Heart left ventricle (tissue), 16 donors: ENCODE results near the gene PRR14. TPM values are rescaled to one million over a fixed set of nuclear protein-coding genes. Genes with fewer than 3 reads are reported as not detected.
A peak's percentile ranks its signal among the peaks of the same experiment; 100 is the strongest.

Experiments used
- ATAC-seq, 4 donors: fragments of 200-7000 bp; cut with Tn5 transposase; one replicate each; pipeline ENCODE4 v1.9.1; 2020 to 2022; ENCODE audit warnings: moderate library complexity in 4 of 4, mild to moderate bottlenecking in 3 of 4, moderate number of reproducible peaks in 1 of 4
- DNase-seq, 5 donors: peaks; one replicate each; pipeline ENCODE4 v3.0.0-alpha.2; 2020
- H3K27ac ChIP-seq, 12 donors: fragments of 200-600 bp; sonication (generic) in 4 of 12; one replicate each; pipeline versions ENCODE4 v1.5.0 to v1.8.0; 2016 to 2022; ENCODE audit warnings: mild to moderate bottlenecking in 2 of 12
- H3K27me3 ChIP-seq, 9 donors: fragments of 200-600 bp; sonication (generic) in 2 of 9; one replicate each; pipeline versions ENCODE4 v1.5.1 to v1.8.0; 2016 to 2022; ENCODE audit warnings: mild to moderate bottlenecking in 3 of 9
- H3K36me3 ChIP-seq, 9 donors: fragments of 200-600 bp; sonication (generic) in 2 of 9; one replicate each; pipeline versions ENCODE4 v1.5.0 to v1.8.0; 2018 to 2022; ENCODE audit warnings: mild to moderate bottlenecking in 2 of 9
- H3K4me1 ChIP-seq, 12 donors: fragments of 200-600 bp; sonication (generic) in 4 of 12; one replicate each; pipeline versions ENCODE4 v1.5.0 to v1.8.0; 2016 to 2022; ENCODE audit warnings: mild to moderate bottlenecking in 3 of 12
- H3K4me3 ChIP-seq, 12 donors: fragments of 200-600 bp; sonication (generic) in 4 of 12; one replicate each; pipeline versions ENCODE4 v1.5.0 to v1.8.0; 2017 to 2022; ENCODE audit warnings: mild to moderate bottlenecking in 9 of 12, moderate library complexity in 4 of 12
- H3K9me3 ChIP-seq, 12 donors: fragments of 200-600 bp; sonication (generic) in 4 of 12; one replicate each; pipeline versions ENCODE4 v1.5.0 to v1.8.0; 2016 to 2022; ENCODE audit warnings: mild to moderate bottlenecking in 1 of 12
- POLR2A ChIP-seq, 2 donors: fragments of 450-650 bp; IDR thresholded peaks; one replicate each; pipeline ENCODE4 v1.6.1; 2017; ENCODE audit warnings: antibody characterized with exemption in 2 of 2, mild to moderate bottlenecking in 2 of 2, moderate library complexity in 2 of 2
- WGBS, 4 donors: extraction: QIAGEN DNeasy Blood & Tissue Kit in 2 of 4; methylation state at CpG; one replicate each; pipeline versions ENCODE4 v1.1.5 to v1.1.7; 2013 to 2018; 5-methylcytosine and 5-hydroxymethylcytosine counted together
- intact Hi-C, 10 donors: fragments of 100-400 bp; cut with DNase I; formaldehyde crosslinking; loops; one replicate each; pipeline versions ENCODE4 v1.11.1 to v1.14.2; 2022
- long read RNA-seq, 3 donors: library from polyadenylated mRNA; unstranded; transcript quantifications; one replicate each; pipeline ENCODE4 v2.0.0, GENCODE V29; 2020 to 2021
- polyA plus RNA-seq, 2 donors: library from polyadenylated mRNA; stranded (reverse); fragments of 200-250 nt; gene quantifications; one replicate each; pipeline ENCODE4 v1.2.3, GENCODE V29; 2013
- total RNA-seq, 9 donors: library from RNA; depleted of rRNA in 2 of 9; stranded (reverse); fragments of >200 nt in 2 of 9; fragmentation: NEBNext Ultra II Directional in 3 of 9; extraction: Animal tissue kit (Norgen Biotek cat#: 25700) in 3 of 9; gene quantifications; one replicate each; pipeline versions ENCODE4 v1.1.0 to v1.2.4, GENCODE V29; 2016 to 2023
- TF ChIP-seq, protein P1 (sequence below), 12 donors: fragments of 200-600 bp; sonication (generic) in 4 of 12; IDR thresholded peaks; one replicate each; pipeline versions ENCODE4 v1.5.0 to v1.8.0; 2018 to 2022; ENCODE audit warnings: antibody characterized with exemption in 12 of 12, mild to moderate bottlenecking in 5 of 12
- donor health status: ischemic (EF 13 %, LVEDD 7.1; RV severe dilation, severe dysfunction).
- donor health status: healthy with polysubstance abuse.
- donor health status: DM: no; HTN: yes; CAD: no.
- donor health status: DM: no; HTN: no; CAD: no.
- donor health status: ischemic (EF 25% LVEDD 6.9; RV normal size, moderate dysfunction).
- donor health status: ischemic (EF 25% LVEDD 5.7; RV mildly dilated, moderate dysfunction).
- donor health status: healthy.
- donor health status: DM: yes; HTN: yes; CAD: no.
- donor health status: ischemic (EF 35%, LVEDD 5.7; RV mildly dilated, moderate dysfunction).
- donor health status: nonischemic (EF 11% LVEDD 7.7; RV severe dilation, severe dysfunction).
- donor health status: DM: yes; HTN: yes; CAD: no.
- donor health status: PGD.
- donor health status: ischemic (EF 29% LVEDD 5.4; RV normal size, mild dysfunction).
- donor health status: nonischemic (EF 23%, LVEDD 6.1; RV moderate dilation, normal function).

The PRR14 gene
- 10 to 100 TPM; 12.3 to 26.6 (median 20.2) TPM for total RNA-seq
- 10 to 100 TPM; 22.9 to 25.0 TPM for polyA plus RNA-seq
- long read RNA-seq, donor 1, partial matches to known transcripts, result 0 of 2 reads
- long read RNA-seq, donor 1, other reads (novel, unspliced or antisense), result 1 of 2 reads
- long read RNA-seq, donor 2, partial matches to known transcripts, result 2 of 2 reads
- long read RNA-seq, donor 2, other reads (novel, unspliced or antisense), result 0 of 2 reads
- long read RNA-seq, donor 3, partial matches to known transcripts, result 5 of 7 reads
- long read RNA-seq, donor 3, other reads (novel, unspliced or antisense), result 2 of 7 reads

DNA sequence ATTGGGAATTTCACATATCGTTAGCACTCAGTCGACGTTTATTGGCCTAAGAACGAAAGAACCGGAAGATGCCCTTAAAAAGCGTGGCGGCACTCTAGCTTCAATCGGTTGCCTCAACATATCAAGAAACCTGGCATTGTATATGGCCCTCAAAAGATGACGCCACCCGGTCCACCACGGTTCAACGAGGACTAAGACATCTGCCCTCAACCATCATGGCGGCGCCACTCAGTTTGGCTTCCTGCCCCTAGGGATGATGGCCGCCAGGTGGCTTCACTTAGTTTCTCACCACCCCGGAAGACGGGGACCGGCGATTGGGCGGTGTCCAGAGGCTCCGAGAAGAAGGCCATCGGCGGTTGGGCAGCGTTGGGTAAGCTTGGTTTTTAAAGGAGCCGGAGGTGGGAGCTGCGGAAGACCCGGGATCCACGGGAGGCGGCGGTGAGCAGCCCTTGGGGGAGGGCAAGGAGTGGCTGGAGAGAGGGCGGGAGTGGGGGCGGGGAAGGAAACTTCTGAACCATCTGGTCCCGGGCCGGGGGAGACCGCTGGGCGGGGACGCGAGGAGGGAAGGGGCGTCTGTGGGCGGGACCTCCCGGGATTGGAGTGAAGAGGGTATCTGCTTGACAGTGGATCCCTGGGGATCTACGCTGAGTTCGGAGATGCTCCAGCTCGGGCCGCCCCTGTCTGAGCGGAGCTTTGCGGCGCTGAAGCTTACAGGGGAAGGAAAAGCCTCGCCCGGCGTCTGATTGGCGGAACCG is at the start of gene PRR14:
PRR14 (plus strand) TSS at position 592 of the 755 bp plus-strand sequence. CDS start 686 bp downstream, outside the sequence.
- 1 to 2% (median 1%) methylated on average over 49 to 53 of the region's 53 CpGs for WGBS, 4 donors
- Histone ChIP-seq H3K36me3 (peaks cover 0 to 34% (median 30%) of the 10 kb centered on the region in 9 donors), H3K9me3 (no peaks in the 10 kb centered on the region), H3K4me1 (peaks cover 0 to 26% (median 14%) of the 10 kb centered on the region in 12 donors), H3K27ac (peak within 1 kb of the TSS; percentile 69 to 99 (median 95)), H3K27me3 (no peaks in the 10 kb centered on the region), H3K4me3 (peak within 1 kb of the TSS; percentile 60 to 93 (median 76))
- intact Hi-C loops, result loop anchor here in 4 of 10 donors (1.0 to 10.0 kb wide), 7 partner anchors 8 to 126 kb away; partner anchors contain the start of genes FBRS (in 1 of the 4), SRCAP (in 1 of the 4), ZNF688 (in 1 of the 4) and ZNF764 (in 1 of the 4)
- TF ChIP-seq, protein P1, sequence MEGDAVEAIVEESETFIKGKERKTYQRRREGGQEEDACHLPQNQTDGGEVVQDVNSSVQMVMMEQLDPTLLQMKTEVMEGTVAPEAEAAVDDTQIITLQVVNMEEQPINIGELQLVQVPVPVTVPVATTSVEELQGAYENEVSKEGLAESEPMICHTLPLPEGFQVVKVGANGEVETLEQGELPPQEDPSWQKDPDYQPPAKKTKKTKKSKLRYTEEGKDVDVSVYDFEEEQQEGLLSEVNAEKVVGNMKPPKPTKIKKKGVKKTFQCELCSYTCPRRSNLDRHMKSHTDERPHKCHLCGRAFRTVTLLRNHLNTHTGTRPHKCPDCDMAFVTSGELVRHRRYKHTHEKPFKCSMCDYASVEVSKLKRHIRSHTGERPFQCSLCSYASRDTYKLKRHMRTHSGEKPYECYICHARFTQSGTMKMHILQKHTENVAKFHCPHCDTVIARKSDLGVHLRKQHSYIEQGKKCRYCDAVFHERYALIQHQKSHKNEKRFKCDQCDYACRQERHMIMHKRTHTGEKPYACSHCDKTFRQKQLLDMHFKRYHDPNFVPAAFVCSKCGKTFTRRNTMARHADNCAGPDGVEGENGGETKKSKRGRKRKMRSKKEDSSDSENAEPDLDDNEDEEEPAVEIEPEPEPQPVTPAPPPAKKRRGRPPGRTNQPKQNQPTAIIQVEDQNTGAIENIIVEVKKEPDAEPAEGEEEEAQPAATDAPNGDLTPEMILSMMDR (IDR thresholded peaks at IDR 0.05), result peak in 10 of 12 donors; percentile 19 to 54 (median 34)
- TF ChIP-seq POLR2A (IDR thresholded peaks at IDR 0.05), result peak in 1 of 2 donors; percentile 32
- DNase-seq, result peak; percentile 100
- peak; percentile 92 to 95 (median 93) for ATAC-seq

DNA sequence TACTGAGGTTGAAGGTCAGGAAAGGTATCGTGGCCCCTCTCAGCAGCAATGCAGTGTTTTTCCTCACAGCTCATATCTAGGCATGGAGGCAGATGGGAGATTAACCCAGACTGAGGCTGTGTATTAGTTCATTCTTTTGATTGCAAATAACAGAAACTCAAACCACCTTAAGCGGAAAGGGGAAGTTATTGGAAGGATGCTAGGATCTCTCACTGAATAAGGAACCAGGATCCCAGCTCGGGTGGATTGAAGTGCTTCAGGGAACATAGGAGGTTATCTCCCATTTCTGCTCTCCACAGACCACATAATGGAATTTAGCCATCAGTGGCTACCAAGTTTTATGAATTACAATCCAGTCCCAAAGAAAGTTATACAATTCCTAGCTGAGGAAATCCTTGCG is 48.8 kb upstream of the PRR14 start:
- Histone ChIP-seq H3K27ac (peak overlapping the region in 3 of 12 donors; percentile 34 to 53 (median 46)), H3K4me3 (no peak overlapping the region), H3K36me3 (peaks cover 0 to 52% (median 37%) of the 10 kb centered on the region in 9 donors), H3K27me3 (no peaks in the 10 kb centered on the region), H3K9me3 (no peaks in the 10 kb centered on the region), H3K4me1 (peaks cover 0 to 52% (median 8%) of the 10 kb centered on the region in 12 donors)
- 76 to 85% (median 79%) methylated on average over 4 of the region's 4 CpGs for WGBS, 4 donors
- no peak for TF ChIP-seq POLR2A (IDR thresholded peaks at IDR 0.05)
- TF ChIP-seq, protein P1 (IDR thresholded peaks at IDR 0.05), result no peak
- intact Hi-C loops, result loop anchor here in 2 of 10 donors (5.0 to 10.0 kb wide), 2 partner anchors 145 to 157 kb away; partner anchors contain the start of gene SEPHS2 (in 1 of the 2)
- ATAC-seq (no peak), DNase-seq (no peak)

DNA sequence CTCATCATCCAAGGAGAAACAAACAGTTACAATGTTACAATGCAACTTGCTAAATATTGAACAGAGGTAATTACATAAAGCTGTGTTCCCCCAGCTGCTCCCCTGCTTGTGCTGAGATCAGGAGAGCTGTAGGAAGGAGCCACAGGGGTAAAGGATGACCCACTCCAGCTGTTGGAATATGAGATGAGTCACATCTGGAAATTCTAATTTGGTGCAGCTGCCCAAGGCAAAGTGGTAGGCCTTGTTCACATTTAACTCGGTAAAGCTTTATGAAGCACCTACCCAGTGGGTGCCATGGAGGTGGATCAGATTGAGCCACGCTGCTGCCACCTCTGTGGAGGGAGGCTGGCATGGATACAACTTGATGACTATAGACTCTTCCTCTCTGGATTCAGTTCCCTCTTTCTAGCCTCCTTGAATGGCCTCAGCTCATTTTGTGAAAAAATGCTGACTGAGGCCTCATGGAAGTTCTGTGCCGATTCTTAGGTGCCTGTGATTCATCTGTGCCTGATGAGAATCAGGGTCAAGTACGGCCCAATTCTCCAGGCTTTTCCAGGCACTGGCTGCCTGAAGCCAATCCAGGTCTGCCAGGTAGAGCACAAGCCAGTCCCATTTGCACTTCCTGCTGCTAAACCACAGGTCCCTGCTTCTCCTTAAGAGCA is 48.0 kb upstream of the PRR14 start:
- no peaks in the 10 kb centered on the region for H3K9me3 ChIP-seq
- ATAC-seq (peak in 3 of 4 donors; percentile 28 to 43 (median 35)), DNase-seq (no peak)
- no peak overlapping the region for H3K4me3 ChIP-seq
- intact Hi-C loops, result loop anchor here in 2 of 10 donors (5.0 to 10.0 kb wide), 2 partner anchors 145 to 158 kb away; partner anchors contain the start of gene SEPHS2 (in 1 of the 2)
- H3K4me1 ChIP-seq, result peaks cover 0 to 52% (median 8%) of the 10 kb centered on the region in 12 donors
- H3K36me3 ChIP-seq, result peaks cover 0 to 60% (median 44%) of the 10 kb centered on the region in 9 donors
- no peaks in the 10 kb centered on the region for H3K27me3 ChIP-seq
- TF ChIP-seq, protein P1 (IDR thresholded peaks at IDR 0.05), result no peak
- TF ChIP-seq POLR2A (IDR thresholded peaks at IDR 0.05), result no peak
- WGBS, 4 donors, result 53 to 79% (median 70%) methylated on average over 4 of the region's 4 CpGs
- peak overlapping the region in 2 of 12 donors; percentile 46 to 53 for H3K27ac ChIP-seq
